Measurements from ENCODE around the gene VPS29. TPM values are rescaled to one million over a fixed set of nuclear protein-coding genes. Genes with fewer than 3 reads are reported as not detected.

Gene VPS29
- total and polyA plus RNA-seq, 2 of the 4 experiments (the other 2 are of a cell fraction): 122 to 150 TPM

DNA sequence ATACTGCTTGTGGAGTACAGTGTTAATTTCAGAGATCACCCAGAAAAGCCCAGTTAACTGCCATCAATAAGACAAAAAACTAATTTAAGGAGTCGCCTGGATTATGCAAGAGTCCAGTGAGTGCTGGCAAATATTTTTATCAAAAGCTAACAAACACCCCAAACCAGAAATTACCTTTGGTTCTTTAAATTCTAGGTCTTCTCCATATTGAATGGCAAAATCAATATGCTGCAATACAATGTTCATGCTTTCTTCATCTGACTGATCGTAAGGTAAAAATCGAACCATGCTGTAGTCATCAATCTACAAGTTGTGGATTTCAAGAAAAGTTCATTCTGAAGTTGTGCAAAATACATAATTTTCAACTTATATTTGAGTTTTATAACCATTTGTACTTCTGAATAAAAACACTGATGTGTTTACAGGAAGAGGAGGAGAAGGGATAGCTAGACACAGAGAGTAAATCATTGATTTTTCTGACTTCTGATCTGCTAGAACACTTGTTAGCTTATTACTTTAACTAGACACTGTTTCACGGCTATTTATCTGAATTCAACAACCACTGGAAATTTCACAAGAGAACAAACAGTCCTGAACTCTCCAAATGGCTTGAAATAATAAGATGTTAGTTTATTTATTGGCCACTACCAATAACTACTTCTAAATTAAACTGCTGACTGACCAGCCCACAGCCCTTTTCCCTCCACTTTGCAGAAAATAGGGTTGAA lies 48.2 kb downstream of the VPS29 start (continued):
- TF ChIP-seq, protein P1, sequence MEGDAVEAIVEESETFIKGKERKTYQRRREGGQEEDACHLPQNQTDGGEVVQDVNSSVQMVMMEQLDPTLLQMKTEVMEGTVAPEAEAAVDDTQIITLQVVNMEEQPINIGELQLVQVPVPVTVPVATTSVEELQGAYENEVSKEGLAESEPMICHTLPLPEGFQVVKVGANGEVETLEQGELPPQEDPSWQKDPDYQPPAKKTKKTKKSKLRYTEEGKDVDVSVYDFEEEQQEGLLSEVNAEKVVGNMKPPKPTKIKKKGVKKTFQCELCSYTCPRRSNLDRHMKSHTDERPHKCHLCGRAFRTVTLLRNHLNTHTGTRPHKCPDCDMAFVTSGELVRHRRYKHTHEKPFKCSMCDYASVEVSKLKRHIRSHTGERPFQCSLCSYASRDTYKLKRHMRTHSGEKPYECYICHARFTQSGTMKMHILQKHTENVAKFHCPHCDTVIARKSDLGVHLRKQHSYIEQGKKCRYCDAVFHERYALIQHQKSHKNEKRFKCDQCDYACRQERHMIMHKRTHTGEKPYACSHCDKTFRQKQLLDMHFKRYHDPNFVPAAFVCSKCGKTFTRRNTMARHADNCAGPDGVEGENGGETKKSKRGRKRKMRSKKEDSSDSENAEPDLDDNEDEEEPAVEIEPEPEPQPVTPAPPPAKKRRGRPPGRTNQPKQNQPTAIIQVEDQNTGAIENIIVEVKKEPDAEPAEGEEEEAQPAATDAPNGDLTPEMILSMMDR (conservative IDR thresholded peaks at IDR 0.05; ENCODE audit: low read depth, low read length): no peak

DNA sequence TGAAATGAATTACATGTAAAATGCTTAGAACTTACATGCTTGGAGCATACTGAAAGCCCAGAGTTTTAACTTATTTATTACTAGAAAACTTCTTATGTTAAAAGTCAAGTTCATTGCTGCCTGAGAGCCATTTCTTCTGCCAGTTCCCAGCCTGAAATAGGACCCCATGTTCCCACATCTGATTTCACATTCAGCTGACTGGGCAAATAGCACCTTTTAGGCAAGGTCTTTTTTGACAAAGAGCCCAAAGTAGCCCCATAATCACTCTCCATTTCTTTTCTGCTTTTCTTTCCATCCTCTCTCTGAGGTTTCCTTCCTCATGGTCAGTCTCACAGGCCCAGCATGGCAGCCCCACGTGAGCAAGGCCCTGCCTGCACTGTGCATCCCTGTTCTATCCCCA lies 50.6 kb downstream of the VPS29 start:
- H2BK15ac ChIP-seq (ENCODE audit: low read depth, low read length): no peak overlapping the region
- H3K4me3 ChIP-seq (ENCODE audit: insufficient read depth, low read depth, low read length): no peak overlapping the region
- POLR2A ChIA-PET (ENCODE audit: unreplicated experiment): no interaction called here
- in situ Hi-C loops (cut with MboI; ENCODE audit: low sequenced_read_pairs): loop anchor here (10.0 kb wide), 1 partner anchor 444 kb away; no protein-coding TSS in a partner anchor
- H3K18ac ChIP-seq (ENCODE audit: low read depth, low read length): no peak overlapping the region
- no peak overlapping the region for H3K23ac ChIP-seq (ENCODE audit: low read depth, low read length)
- no CpG with 5 or more reads among the region's 1 CpG for WGBS, 2 experiments (ENCODE audit: extremely low coverage in 2 of 2, insufficient read length in 1 of 2)
- CTCF ChIA-PET: no interaction called here
- peak overlapping the region; percentile 49 for H2AK9ac ChIP-seq (replicated peaks; ENCODE audit: low read depth, low read length, poor library complexity)
- no peak overlapping the region for H4K91ac ChIP-seq (ENCODE audit: insufficient read depth, low read depth, low read length)
- H2BK120ac ChIP-seq (ENCODE audit: low read depth, low read length): no peak overlapping the region
- peaks cover 9% of the 10 kb centered on the region; the same call in 1 of the 2 replicates for H4K20me1 ChIP-seq (ENCODE audit: insufficient read depth, low read length)
- H3K56ac ChIP-seq (ENCODE audit: extremely low read depth, insufficient read depth, low read length): no peak overlapping the region
- intact Hi-C loops (cut with micrococcal nuclease): loop anchor here (10.0 kb wide), 1 partner anchor 274 kb away; no protein-coding TSS in a partner anchor
- H4K8ac ChIP-seq (ENCODE audit: low read depth in 2 of 2, low read length in 2 of 2): peak overlapping the region in 1 of 2 experiments; percentile 83; a peak in 2 of 4 replicates
- no peak overlapping the region for H3K27ac ChIP-seq (ENCODE audit: insufficient read depth, low read length)
- H3K27me3 ChIP-seq (ENCODE audit: control insufficient read depth, insufficient read depth, low read length): no peaks in the 10 kb centered on the region
- BruUV-seq (replicated peaks): no TSS peak
- H2BK5ac ChIP-seq (ENCODE audit: low read depth, low read length, poor library complexity, severe bottlenecking): no peak overlapping the region
- ATAC-seq (ENCODE audit: low read depth): no peak
- no peak for DNase-seq
- H2BK20ac ChIP-seq (ENCODE audit: low read depth, low read length): no peak overlapping the region
- H3K4me1 ChIP-seq (ENCODE audit: control insufficient read depth, insufficient read depth, low read length): 0 out of 2 replicates have a peak, but pooled peaks cover 5% of the 10 kb centered on the region
- dilution Hi-C loops (cut with HindIII; ENCODE audit: low sequenced_read_pairs, unreplicated experiment): no loop called here
- no peak overlapping the region for H3K4me2 ChIP-seq (ENCODE audit: low read depth, low read length)
- H3K9ac ChIP-seq (ENCODE audit: low read depth, low read length): no peak overlapping the region
- TF ChIP-seq CEBPB (IDR thresholded peaks at IDR 0.05; ENCODE audit: low read depth, low read length): no peak
- H3K9me1 ChIP-seq (ENCODE audit: insufficient read depth, low read length): peaks cover 4% of the 10 kb centered on the region; the same call in 1 of the 2 replicates
- no peaks in the 10 kb centered on the region for H3K9me3 ChIP-seq (ENCODE audit: control insufficient read depth, insufficient read depth, low read length)
- no peak overlapping the region for H2AFZ ChIP-seq (replicated peaks; ENCODE audit: low read length, poor library complexity)
- H3K4ac ChIP-seq (ENCODE audit: low read depth, low read length): no peak overlapping the region
- no peak overlapping the region for H3K14ac ChIP-seq (replicated peaks; ENCODE audit: low read depth, low read length)
- H3K79me1 ChIP-seq (ENCODE audit: low read depth in 1 of 2, low read length in 2 of 2): peaks cover 2 to 20% of the 10 kb centered on the region in 2 experiments; a peak in 2 of 4 replicates
- H2AK5ac ChIP-seq (ENCODE audit: low read depth, low read length): no peak overlapping the region
- no peak overlapping the region for H4K5ac ChIP-seq (ENCODE audit: low read depth, low read length)
- peaks cover 10% of the 10 kb centered on the region for H3K36me3 ChIP-seq (ENCODE audit: control insufficient read depth, insufficient read depth, low read length)

Data from IMR-90 (cell line).